Stimulated activated CD4-positive, alpha-beta T cell treated with anti-CD3 and anti-CD28 coated beads, Interleukin-4, amount 100 ng/mL, for 1 hour (primary cell): ENCODE measurements around the gene PRKN.

Experiments
- DNase-seq: peaks from one replicate; pipeline ENCODE4 v3.0.0-alpha.2; 2020

Gene PRKN

GRCh38 chr6:162165479-162165878 is 562.1 kb downstream of the PRKN start:
- DNase-seq: no peak

GRCh38 chr6:162157167-162157870 is 570.2 kb downstream of the PRKN start:
- DNase-seq: no peak

- no peak for DNase-seq
Observed at GRCh38 chr6:162156146-162156545, 571.4 kb downstream of the PRKN start.

GRCh38 chr6:162154930-162155329 is 572.6 kb downstream of the PRKN start:
- no peak for DNase-seq

GRCh38 chr6:162154001-162154400 is 573.6 kb downstream of the PRKN start:
- DNase-seq: no peak

GRCh38 chr6:162153120-162153519 is 574.4 kb downstream of the PRKN start:
- no peak for DNase-seq

- no peak for DNase-seq
Observed at GRCh38 chr6:162151021-162151665, 576.4 kb downstream of the PRKN start.

- DNase-seq: no peak
Observed at GRCh38 chr6:162150295-162150694, 577.3 kb downstream of the PRKN start.

GRCh38 chr6:162149786-162150185 is 577.8 kb downstream of the PRKN start:
- no peak for DNase-seq

GRCh38 chr6:162147805-162148204 is 579.8 kb downstream of the PRKN start:
- DNase-seq: no peak

GRCh38 chr6:162147281-162147680 is 580.3 kb downstream of the PRKN start:
- no peak for DNase-seq

GRCh38 chr6:162140251-162140852 is 587.2 kb downstream of the PRKN start:
- DNase-seq: no peak

GRCh38 chr6:162125659-162126058 is 601.9 kb downstream of the PRKN start:
- DNase-seq: no peak

- DNase-seq: no peak
Observed at GRCh38 chr6:162124710-162125435, 602.7 kb downstream of the PRKN start.

GRCh38 chr6:162123797-162124196 is 603.8 kb downstream of the PRKN start:
- DNase-seq: no peak

- no peak for DNase-seq
Observed at GRCh38 chr6:162119341-162119740, 608.2 kb downstream of the PRKN start.

GRCh38 chr6:162118706-162119105 is 608.9 kb downstream of the PRKN start:
- no peak for DNase-seq

- no peak for DNase-seq
Observed at GRCh38 chr6:162116902-162117525, 610.6 kb downstream of the PRKN start.

- DNase-seq: no peak
Observed at GRCh38 chr6:162109480-162110050, 618.0 kb downstream of the PRKN start.

GRCh38 chr6:162108041-162108440 is 619.5 kb downstream of the PRKN start:
- DNase-seq: no peak

GRCh38 chr6:162100096-162100495 is 627.5 kb downstream of the PRKN start:
- no peak for DNase-seq

- peak; percentile 16 for DNase-seq
Observed at GRCh38 chr6:162099685-162100084, 627.9 kb downstream of the PRKN start.
